Endodermal cell (in vitro differentiated cells): ENCODE measurements around the gene VANGL2. TPM values are rescaled to one million over a fixed set of nuclear protein-coding genes. Genes with fewer than 3 reads are reported as not detected.

Experiments
- DNase-seq: peaks from one replicate; pipeline ENCODE4 v3.0.0-alpha.2; 2017
- H3K27ac ChIP-seq: 2 replicates; pipeline ENCODE4 v1.5.1; 2013; ENCODE audit warnings: mild to moderate bottlenecking, low read depth, low read length, moderate library complexity
- H3K27me3 ChIP-seq: 2 replicates; pipeline ENCODE4 v1.6.1; 2013; ENCODE audit warnings: mild to moderate bottlenecking, low read length, moderate library complexity; ENCODE audit not compliant: insufficient read depth, control insufficient read depth, poor library complexity, severe bottlenecking
- H3K36me3 ChIP-seq: 2 replicates; pipeline ENCODE4 v1.7.0; 2013; ENCODE audit warnings: mild to moderate bottlenecking, low read length, moderate library complexity; ENCODE audit not compliant: control insufficient read depth, insufficient read depth
- H3K4me1 ChIP-seq: one replicate; pipeline ENCODE4 v1.7.0; 2013; ENCODE audit warnings: low read length; ENCODE audit not compliant: control insufficient read depth, insufficient read depth
- H3K4me3 ChIP-seq: 2 replicates; pipeline ENCODE4 v1.5.1; 2013; ENCODE audit warnings: mild to moderate bottlenecking, low read length, moderate library complexity
- H3K9ac ChIP-seq: 2 replicates; pipeline ENCODE4 v1.6.1; 2013; ENCODE audit warnings: mild to moderate bottlenecking, low read length, moderate library complexity; ENCODE audit not compliant: poor library complexity, severe bottlenecking; ENCODE audit errors: extremely low read depth
- H3K9me3 ChIP-seq: 2 replicates; pipeline ENCODE4 v1.6.1; 2013; ENCODE audit warnings: mild to moderate bottlenecking, low read length, moderate library complexity; ENCODE audit not compliant: control insufficient read depth
- H3K27ac Mint-ChIP-seq: 2 replicates; pipeline ENCODE4 v1.8.0; 2020; ENCODE audit warnings: mixed read lengths
- H3K27me3 Mint-ChIP-seq: 2 replicates; pipeline ENCODE4 v1.8.0; 2021; ENCODE audit warnings: mild to moderate bottlenecking, mixed read lengths; ENCODE audit not compliant: insufficient read depth
- H3K36me3 Mint-ChIP-seq: 2 replicates; pipeline ENCODE4 v1.8.0; 2020; ENCODE audit warnings: low read depth, mixed read lengths
- H3K4me1 Mint-ChIP-seq: 2 replicates; pipeline ENCODE4 v1.8.0; 2020; ENCODE audit warnings: mixed read lengths
- H3K4me3 Mint-ChIP-seq: 2 replicates; pipeline ENCODE4 v1.8.0; 2020; ENCODE audit warnings: mild to moderate bottlenecking, moderate library complexity, mixed read lengths
- H3K9me3 Mint-ChIP-seq: 2 replicates; pipeline ENCODE4 v1.8.0; 2020; ENCODE audit warnings: mild to moderate bottlenecking, mixed read lengths
- WGBS, 2 experiments: methylation state at CpG; one replicate each; pipeline versions ENCODE4 v1.1.5 to v1.1.7; 2013; ENCODE audit warnings: missing lambda C conversion rate in 2 of 2, mixed read lengths in 1 of 2; ENCODE audit not compliant: insufficient coverage in 1 of 2, insufficient read length in 1 of 2; 5-methylcytosine and 5-hydroxymethylcytosine counted together
- total RNA-seq, 2 donors: library from RNA; stranded (reverse); fragmentation: NEBNext Ultra II Directional in 1 of 2; extraction: Animal tissue kit (Norgen Biotek cat#: 25700) in 1 of 2; gene quantifications; 2 replicates in 1 of 2; 3 replicates in 1 of 2; pipeline ENCODE4 v1.2.1, GENCODE V29; 2021
- TF ChIP-seq, protein P1 (sequence below): fragments of 200-600 bp; sonication (generic); conservative IDR thresholded peaks from 2 replicates; pipeline ENCODE4 v1.5.0; 2021; ENCODE audit warnings: antibody characterized with exemption, mild to moderate bottlenecking

The VANGL2 gene
- total RNA-seq, 2 donors from 2014 or later, result 62.5 to 67.5 TPM

DNA sequence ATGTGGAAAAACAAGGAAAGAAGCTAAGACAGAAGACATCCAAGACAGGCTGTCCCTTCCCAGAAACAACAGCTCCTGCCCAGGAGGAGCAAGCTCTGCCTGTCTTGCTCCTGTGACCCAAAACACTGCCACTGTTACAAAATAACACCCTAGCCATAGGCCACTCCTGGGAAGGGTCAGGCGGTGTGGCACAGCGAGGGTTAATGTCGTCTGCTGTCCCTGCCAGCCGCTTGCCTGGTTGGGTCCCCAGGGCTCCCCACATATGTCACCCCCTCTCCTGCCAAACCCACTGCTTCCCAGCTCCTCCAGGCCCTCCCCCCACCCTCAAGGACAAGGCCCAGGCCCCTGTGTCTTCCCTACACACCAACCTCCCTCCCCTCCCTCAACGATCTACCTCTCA lies 37.4 kb upstream of the VANGL2 start:
- Histone ChIP-seq H3K27me3 (no peaks in the 10 kb centered on the region), H3K4me3 (no peak overlapping the region), H3K4me1 (no peaks in the 10 kb centered on the region), H3K36me3 (peaks cover 24% of the 10 kb centered on the region), H3K27ac (peak overlapping the region; percentile 96), H3K9me3 (no peaks in the 10 kb centered on the region), H3K9ac (no peak overlapping the region)
- no peak overlapping the region for H3K4me3 Mint-ChIP-seq
- 81% methylated on average over 4 of the region's 5 CpGs; no CpG with 5 or more reads in 1 of the 2 experiments for WGBS, 2 experiments
- peak overlapping the region; percentile 8 for H3K27ac Mint-ChIP-seq
- H3K36me3 Mint-ChIP-seq, result peaks cover 21% of the 10 kb centered on the region
- no peaks in the 10 kb centered on the region for H3K27me3 Mint-ChIP-seq
- peaks cover 8% of the 10 kb centered on the region for H3K4me1 Mint-ChIP-seq
- DNase-seq, result no peak
- TF ChIP-seq, protein P1, sequence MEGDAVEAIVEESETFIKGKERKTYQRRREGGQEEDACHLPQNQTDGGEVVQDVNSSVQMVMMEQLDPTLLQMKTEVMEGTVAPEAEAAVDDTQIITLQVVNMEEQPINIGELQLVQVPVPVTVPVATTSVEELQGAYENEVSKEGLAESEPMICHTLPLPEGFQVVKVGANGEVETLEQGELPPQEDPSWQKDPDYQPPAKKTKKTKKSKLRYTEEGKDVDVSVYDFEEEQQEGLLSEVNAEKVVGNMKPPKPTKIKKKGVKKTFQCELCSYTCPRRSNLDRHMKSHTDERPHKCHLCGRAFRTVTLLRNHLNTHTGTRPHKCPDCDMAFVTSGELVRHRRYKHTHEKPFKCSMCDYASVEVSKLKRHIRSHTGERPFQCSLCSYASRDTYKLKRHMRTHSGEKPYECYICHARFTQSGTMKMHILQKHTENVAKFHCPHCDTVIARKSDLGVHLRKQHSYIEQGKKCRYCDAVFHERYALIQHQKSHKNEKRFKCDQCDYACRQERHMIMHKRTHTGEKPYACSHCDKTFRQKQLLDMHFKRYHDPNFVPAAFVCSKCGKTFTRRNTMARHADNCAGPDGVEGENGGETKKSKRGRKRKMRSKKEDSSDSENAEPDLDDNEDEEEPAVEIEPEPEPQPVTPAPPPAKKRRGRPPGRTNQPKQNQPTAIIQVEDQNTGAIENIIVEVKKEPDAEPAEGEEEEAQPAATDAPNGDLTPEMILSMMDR, result no peak
- no peaks in the 10 kb centered on the region for H3K9me3 Mint-ChIP-seq

DNA sequence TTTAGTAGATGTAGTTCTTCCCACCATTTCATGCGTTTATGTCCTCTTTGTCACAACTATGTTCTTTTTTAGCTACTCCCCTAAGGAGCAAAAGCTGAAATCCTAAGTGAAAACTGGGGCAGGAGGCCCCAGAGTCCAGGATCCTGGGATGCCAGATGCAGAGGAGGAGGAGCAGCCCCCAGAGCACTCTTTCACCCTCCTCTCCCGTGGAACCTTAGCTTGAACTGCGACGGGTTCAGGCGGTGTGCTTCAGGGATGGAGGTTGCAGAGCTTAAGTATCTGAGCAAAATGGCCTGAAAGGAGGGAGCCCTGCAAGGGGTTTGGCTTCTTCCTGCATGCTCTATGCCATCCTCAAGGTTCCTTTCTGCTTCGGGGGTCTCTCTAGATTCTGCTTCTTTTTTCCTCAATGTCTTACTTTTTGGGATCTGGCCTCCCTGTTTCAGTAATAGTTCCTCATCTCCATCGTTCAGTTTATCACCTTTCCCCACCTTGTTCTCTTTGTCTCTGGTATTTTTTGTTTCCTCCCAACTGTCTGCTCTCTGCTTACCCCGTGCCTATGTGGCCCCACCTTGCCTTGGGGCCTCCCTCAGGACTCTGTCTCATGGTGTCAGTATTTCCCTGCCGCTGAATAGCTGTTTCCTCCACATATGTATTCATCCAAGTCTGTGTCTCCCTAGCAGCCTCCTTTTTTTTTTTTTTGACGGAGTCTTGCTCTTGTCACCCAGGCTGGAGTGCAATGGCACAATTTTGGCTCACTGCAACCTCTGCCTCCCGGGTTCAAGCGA lies 36.2 kb upstream of the VANGL2 start:
- H3K27ac ChIP-seq, result peak overlapping the region; percentile 96
- no peaks in the 10 kb centered on the region for H3K4me1 ChIP-seq
- H3K27me3 Mint-ChIP-seq, result no peaks in the 10 kb centered on the region

DNA sequence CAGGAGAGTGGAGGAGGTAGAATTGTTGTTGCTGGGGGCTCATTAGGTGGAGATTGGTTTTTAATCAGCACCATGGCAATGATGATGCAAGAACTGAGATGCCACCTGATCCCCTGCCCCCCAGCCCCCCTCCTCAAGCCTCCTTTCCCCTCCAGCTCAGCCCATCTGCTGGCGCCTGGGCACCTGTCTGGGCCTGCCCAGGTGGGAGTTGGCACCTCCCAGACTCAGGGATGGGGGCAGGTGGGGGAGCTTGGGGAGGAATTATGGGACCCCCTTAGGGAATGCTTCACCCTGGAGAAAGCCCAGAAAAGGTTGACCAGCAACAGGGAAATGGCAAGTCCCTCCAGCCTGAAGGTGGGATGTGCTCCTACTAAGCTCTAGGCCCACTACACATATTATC lies 35.0 kb upstream of the VANGL2 start:
- no peaks in the 10 kb centered on the region for H3K9me3 Mint-ChIP-seq
- Histone ChIP-seq H3K4me1 (no peaks in the 10 kb centered on the region), H3K36me3 (peaks cover 7% of the 10 kb centered on the region), H3K9ac (no peak overlapping the region), H3K27ac (peak overlapping the region; percentile 86), H3K4me3 (no peak overlapping the region), H3K27me3 (no peaks in the 10 kb centered on the region), H3K9me3 (no peaks in the 10 kb centered on the region)
- H3K4me3 Mint-ChIP-seq, result no peak overlapping the region
- H3K36me3 Mint-ChIP-seq, result peaks cover 6% of the 10 kb centered on the region
- DNase-seq, result no peak
- H3K27ac Mint-ChIP-seq, result no peak overlapping the region
- 100% methylated on average over 1 of the region's 1 CpG; no CpG with 5 or more reads in 1 of the 2 experiments for WGBS, 2 experiments
- H3K4me1 Mint-ChIP-seq, result peaks cover 8% of the 10 kb centered on the region
- TF ChIP-seq, protein P1, result no peak
- no peaks in the 10 kb centered on the region for H3K27me3 Mint-ChIP-seq

More for the DNA sequence above, 36.2 kb upstream of the VANGL2 start:
- DNase-seq, result no peak
- Mint-ChIP-seq H3K9me3 (no peaks in the 10 kb centered on the region), H3K27ac (no peak overlapping the region), H3K36me3 (peaks cover 12% of the 10 kb centered on the region), H3K4me1 (peaks cover 8% of the 10 kb centered on the region), H3K4me3 (no peak overlapping the region)
- Histone ChIP-seq H3K4me3 (no peak overlapping the region), H3K9me3 (no peaks in the 10 kb centered on the region), H3K9ac (no peak overlapping the region), H3K27me3 (no peaks in the 10 kb centered on the region), H3K36me3 (peaks cover 18% of the 10 kb centered on the region)
- WGBS, 2 experiments, result 81 to 87% methylated on average over 6 to 12 of the region's 12 CpGs
- TF ChIP-seq, protein P1, result no peak
